Measurements from ENCODE around the gene ZNF783. TPM values are rescaled to one million over a fixed set of nuclear protein-coding genes. Genes with fewer than 3 reads are reported as not detected.
"Not testable (repeated sequence)": the region's sequence is repeated elsewhere in the genome, so short reads cannot be mapped to it uniquely, and the experiment has no call there.

The ZNF783 gene
- 9.1 TPM for polyA plus RNA-seq (2013, experiment 1 of 2; ENCODE audit: insufficient read length)
- 8.2 TPM for polyA plus RNA-seq (2013, experiment 2 of 2; ENCODE audit: insufficient read length)

DNA sequence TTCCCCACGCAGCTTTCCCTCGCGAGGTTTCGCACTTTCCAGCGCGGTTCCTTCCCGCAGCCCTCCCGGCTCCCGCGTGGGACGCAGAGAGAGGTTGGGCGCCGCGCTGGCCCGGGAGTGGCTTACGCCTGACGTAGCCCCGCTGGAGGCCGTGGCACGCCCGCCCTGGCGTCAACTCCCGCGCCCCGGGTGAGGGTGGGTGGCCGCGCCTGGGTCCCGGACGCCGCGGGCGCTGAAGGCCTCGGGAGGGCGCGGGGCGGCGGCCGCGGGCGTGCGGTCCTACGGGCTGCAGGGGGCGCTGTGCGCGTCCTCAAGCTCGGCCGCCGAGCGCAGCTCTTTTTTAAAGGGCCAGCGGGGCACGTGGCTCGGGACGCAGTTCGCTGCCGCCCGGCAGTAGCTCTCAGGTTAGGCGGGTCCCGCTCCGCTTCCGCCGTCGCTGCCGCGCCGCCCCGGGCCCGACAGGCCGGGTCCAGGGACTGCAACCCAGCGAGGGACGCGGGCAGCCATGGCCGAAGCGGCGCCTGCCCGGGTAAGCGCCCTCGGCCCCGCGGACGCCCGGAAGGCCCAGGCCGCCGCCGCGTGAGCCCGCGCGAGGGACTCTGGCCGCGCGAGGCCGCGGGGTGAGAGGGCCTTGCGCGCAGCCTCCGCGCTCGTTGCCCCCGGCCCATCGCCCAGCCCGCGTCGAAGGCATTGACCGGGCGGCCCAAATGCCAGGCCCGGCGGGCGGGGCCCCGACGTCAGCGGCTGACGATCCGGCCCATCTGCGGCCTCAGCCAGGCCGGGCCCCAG is at the start of gene ZNF783:
Gene ZNF783 (plus strand): TSS at position 368 of the 789 bp plus-strand sequence. CDS start 138 bp downstream, at position 506.
- peak; percentile 88 for DNase-seq

DNA sequence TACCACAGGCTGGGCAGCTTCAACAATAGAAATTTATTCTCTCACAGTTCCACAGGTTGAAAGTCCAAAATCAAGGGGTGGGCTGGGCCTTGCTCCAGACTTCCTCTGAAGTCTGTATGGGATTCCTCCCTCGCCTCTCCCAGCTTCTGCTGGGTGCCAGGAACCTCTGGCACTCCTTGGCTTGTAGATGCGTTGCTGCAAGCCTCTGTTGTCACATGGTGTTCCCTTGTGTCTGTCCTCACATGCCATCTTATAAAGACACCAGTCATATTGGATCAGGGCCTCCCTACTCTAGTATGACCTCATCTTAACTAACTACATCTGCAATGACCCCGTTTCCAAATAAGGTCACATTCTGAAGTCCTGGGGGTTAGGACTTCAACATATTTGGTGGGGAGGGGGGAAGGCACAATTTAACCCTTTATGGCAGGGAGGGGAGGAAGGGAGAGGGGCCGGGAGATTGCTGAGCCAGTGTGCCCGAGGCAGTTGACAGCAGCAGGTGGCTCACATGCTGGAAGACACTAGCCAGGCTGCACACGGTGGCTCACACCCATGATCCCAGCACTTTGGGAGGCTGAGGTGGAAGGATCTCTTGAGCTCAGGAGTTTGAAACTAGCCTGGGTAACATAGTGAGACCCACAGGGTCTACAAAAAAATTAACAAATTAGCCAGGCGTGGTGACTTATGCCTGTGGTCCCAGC is 47.8 kb upstream of the ZNF783 start:
- no peak for DNase-seq

DNA sequence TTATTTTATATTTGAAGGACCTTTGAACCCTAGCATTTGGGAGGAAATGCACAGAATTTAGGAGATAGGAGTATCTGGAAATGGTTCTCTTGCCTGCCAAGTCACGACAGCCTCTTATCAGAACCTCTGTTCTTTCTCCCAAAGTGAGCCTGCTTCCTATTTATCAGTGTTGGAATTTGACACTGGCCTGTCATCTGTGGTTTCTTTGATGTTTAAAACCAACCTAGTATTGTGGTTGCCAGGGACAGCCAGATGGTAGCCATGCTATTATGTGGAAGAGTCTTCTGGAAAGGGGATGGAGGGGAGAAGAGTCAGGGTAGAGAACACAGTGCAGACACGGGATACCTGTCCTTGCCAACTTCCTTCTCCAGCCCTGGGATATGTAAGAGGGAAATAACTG is 45.6 kb upstream of the ZNF783 start:
- DNase-seq: no peak

DNA sequence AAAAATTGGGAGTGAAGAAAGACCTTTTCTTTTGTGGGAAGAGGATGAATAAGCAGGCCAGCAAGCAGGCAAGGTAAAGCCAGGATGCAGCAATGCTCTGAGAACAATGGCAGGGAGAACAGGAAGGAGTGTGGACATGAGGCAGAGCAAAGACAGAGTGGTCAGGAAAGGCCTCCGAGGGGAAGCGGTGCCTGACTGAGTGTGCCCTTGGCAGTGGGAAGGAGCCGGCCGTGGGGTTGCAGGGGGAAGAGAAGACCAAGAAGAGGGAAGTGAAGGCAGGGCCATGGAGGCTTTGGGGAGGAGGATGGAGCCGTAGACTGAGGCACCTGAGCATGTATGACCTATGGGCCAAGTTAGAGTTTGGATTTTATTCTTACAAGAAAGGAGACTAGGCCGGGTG is 44.4 kb upstream of the ZNF783 start:
- DNase-seq: no peak

DNA sequence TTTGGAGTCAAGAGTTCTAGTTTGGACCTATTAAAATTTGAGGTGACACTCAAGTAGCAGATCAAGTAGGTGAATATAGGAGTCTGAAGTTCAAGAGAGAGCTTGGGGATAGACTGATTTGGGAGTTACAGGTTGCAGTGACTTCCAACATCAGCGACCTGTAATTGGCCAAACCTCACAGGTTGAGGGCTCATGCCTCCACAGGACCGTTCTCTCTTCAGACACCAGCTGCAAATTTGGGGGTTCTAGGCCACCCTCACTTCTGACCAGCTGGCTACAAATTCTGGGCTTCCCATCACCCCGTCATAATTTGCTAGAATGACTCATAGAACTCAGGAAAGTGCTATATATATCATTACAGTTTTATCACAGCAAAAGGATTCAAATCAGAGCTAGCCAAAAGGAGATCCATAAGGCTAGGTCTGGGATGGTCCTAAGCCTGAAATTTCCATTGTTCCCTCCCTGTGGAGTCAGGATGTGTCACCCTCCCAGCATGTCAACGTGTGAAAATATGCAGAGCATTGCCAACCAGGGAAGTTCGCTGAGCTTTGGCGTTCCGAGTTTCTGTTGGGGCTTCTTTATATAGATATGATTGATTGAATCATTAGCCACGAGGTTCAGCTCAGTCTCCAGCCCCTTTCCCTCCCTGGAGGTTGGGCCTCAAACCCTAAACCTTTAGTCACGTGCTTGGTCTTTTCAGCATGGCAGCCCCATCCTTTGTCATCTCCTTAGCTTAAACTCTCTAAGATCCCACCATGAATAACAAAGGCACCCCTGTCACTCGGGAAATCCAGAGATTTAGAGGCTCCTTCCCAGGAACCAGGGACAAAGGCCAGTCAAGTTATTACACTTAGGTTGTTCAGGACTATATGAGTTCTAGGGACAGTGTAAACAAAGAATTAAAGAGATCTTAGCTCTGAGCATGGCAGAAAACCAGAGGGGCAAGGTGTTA is 43.3 kb upstream of the ZNF783 start:
- peak; percentile 34 for DNase-seq

DNA sequence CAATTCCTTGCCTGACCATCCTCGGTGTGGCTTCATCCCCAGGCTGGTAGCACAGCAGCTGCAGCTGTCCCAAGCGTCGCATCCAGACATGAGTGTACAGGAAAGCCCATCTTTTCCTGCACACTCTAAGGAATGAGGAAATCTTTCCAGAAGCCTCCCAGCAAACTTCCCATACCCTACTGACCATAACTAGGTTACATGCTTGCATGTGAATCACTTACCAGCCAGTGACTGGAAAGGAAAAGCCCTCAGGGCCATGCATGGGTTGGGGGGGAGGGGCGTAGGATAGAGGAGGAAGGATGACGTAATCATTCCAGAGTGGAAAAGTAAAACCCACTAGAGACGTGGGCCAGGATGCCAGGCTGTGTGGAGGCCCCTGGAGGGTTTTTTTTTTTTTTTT is 41.5 kb upstream of the ZNF783 start:
- DNase-seq: peak; percentile 71

DNA sequence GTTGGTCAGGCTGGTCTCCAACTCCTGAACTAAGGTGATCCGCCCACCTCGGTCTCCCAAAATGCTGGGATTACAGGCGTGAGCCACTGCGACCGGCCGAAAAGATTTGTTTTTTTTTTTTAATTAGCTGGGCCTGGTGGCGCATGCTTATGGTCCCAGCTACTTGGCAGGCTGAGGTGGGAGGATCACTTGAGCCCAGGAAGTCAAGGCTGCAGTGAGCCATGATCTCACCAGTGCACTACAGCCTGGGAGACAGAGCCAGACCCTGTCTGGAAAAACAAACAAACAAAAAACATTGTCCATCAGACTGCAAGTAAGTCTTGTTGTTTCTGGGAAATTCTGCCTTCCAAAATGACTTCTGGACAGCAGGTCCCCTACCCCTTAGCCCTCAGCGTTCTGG is 38.8 kb upstream of the ZNF783 start:
- DNase-seq: no peak

DNA sequence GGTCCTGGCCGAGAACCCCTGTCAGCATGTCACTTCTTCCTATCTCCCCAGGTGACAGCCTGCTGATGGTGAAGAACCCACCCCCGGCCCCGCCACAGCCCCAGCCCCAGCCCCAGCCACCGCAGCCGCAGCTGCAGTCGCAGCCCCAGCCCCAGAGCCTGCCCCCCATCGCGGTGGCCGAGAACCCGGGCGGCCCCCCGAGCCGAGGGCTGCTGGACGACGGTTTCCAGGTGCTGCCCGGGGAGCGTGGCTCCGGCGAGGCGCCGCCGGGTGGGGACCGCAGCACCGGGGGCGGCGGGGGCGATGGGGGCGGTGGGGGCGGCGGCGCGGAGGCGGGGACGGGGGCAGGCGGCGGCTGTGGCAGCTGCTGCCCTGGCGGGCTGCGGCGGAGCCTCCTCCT is 38.2 kb upstream of the ZNF783 start:
- no peak for DNase-seq

DNA sequence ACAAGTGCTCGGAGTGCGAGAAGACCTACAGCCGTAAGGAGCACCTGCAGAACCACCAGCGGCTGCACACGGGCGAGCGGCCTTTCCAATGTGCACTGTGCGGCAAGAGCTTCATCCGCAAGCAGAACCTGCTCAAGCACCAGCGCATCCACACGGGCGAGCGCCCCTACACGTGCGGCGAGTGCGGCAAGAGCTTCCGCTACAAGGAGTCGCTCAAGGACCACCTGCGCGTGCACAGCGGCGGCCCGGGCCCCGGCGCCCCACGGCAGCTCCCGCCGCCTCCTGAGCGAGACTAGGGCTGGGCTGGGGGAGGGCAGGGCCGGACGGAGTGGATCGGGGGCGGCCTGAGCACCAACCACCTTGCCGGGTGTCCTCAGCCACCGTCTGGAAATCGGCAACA is 37.6 kb upstream of the ZNF783 start:
- DNase-seq: no peak

DNA sequence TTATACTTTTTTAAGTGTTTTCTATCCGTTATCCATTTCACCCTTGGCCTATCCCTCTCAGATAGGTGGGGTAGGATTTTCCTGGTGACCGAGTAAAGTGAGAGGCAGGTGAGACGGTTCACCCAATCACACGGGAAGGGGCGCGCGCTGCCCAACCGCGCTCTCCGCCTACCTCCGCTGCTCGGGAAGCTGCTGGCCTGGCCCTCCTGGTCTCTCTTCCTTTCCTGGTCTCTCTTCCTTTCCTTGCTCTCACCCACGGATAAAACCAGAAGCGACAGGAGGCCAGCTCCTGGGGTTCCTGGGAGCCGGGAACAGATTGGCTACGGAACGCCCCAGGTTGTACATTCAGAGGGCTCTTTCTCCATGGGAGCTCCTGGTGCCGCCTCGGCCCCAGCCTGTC is 36.9 kb upstream of the ZNF783 start:
- DNase-seq: no peak

DNA sequence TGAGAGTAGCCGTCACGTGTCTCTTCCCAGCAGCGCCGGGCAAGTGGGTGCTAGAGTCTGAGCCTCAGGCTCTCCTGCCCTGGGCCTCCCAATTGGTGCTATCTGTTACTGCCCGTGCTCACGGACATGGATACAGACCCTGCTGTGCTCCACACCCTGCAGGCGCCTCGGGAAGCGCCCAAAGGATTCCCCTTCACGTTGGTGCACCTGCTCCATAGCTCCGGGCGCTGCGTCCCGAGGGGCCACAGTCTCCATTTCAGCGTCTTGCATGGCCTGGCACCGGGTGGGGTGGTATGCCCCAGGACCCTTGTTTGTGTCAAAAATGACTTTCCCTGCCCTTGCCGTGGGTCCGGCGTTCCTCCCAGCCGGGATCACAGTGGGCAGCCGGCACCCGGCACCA is 36.3 kb upstream of the ZNF783 start:
- DNase-seq: no peak

DNA sequence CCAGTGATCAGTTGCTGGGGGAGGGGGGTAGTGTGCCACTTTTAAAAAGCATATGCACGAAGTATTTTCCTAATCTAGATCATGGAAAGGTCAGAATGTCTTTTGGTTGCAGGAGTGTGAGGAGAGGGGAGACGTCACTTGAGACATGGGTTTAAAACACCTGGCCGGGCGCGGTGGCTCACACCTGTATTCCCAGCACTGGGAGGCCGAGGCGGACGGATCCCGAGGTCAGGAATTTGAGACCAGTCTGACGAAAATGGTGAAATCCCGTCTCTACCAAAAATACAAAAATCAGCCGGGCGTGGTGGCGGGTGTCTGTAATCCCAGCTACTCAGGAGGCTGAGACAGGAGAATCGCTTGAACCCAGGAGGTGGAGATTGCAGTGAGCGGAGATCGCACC is 35.6 kb upstream of the ZNF783 start:
- DNase-seq: not testable (repeated sequence)

DNA sequence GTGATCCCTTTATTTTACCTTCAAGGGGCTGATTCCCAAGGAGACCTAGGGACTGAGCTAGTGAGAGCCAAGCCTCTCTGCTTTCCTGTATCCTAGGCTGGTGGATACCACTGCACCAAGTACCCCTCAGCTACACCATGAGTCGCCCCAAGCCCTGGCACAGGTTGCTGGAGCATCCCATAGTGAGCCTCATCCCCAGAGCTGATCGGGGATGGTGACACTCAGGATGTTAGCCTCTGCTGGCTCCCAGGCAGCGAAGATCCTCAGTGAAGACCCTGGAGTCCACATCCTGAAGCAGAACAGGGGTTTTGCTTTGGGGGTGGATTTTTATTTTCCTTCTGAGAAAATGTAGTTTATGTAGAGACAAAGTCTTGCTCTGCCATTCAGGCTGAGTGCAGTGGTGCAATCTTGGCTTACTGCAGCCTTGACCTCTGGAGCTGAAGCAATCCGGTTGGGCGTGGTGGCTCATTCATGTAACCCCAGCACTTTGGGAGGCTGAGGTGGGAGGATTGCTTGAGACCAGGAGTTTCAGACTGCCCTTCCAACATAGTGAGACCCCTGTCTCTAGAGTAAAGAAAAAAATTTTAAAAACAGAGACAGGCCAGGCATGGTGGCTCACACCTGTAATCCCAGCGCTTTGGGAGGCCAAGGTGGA is 35.0 kb upstream of the ZNF783 start:
- no peak for DNase-seq

DNA sequence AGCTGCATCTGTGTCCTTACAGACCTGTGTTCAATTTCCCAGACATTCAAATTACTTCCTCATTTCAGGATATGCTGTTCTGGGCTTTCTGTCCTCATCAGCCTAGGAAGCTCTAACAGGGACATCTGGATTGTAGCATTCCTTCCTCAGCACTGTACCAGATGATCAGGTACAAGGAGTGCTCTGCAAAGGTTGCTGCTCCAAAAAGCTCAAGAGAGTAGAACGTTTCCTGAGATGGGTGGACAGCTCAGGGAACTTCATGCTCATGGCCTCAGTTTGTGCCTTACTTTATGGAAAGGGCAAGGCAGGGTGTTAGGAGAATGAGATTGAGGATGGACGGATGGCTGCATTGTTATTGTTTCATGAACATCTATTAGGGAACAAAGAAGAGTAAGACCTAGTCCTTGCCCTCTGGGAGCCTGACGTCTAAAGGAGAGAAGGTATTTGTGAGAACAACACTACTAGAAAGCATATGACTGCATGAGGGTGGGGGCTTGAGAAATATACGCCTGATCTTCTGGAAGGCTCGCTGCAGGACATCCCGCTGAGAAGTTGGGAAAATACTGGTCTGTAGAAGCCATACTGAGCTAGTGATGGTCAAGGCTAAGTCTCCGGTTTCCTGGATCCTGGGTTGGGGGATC is 33.0 kb upstream of the ZNF783 start:
- no peak for DNase-seq

DNA sequence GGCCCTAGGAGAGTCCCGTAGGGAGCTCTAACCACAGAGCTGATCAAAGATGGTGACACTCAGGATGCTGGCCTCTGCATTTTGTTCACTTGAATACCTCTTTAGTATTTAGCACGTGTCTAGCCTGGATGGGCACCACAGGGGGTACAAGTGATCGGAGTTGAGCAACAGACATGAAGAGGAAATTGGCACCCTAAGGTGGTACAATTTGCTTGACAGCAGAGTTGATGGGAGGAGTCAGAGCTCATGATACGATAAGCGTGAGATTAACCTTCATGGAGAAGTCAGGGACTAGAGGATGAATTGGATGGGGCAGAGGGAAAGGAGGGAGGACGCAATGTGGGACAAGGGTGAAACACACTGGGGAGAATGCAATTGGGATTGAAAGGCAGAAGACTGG is 32.5 kb upstream of the ZNF783 start:
- no peak for DNase-seq

DNA sequence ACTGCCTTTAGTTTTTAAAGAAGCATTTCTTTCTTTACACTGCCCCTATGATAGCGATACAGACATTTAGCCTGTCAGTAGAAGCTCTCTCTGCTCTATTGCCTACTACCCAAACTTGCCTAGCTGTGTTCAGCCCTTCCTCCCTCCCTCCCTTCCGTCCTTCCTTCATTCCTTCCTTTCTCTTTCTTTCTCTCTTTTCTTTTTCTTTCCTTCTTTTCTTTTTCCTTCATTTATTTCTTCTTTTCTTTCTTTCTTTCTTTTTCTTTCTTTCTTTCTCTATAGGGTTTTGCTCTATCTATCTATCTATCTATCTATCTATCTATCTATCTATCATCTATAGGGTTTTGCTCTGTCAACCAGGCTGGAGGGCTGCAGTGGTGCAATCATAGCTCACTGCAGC is 29.6 kb upstream of the ZNF783 start:
- no peak for DNase-seq

DNA sequence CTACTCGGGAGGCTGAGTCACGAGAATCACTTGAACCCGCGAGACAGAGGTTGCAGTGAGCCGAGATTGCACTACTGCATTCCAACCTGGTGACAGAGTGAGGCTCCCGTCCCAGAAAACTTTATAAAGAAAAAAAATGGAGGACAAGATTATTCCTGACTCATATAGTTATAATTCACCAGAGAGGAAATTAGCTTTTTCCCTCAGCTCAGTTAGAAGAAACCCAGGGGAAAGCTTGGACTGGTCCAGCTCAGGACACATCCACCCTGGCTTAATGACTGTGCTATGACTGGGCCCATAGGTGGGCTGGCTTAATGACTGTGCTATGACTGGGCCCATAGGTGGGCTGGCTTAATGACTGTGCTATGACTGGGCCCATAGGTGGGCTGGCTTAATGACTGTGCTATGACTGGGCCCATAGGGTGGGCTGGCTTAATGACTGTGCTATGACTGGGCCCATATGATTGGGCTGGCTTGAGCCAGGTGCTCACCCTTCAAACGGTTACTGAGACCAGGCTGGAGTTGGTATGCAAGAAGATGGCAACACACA is 28.3 kb upstream of the ZNF783 start:
- DNase-seq: peak; percentile 93

DNA sequence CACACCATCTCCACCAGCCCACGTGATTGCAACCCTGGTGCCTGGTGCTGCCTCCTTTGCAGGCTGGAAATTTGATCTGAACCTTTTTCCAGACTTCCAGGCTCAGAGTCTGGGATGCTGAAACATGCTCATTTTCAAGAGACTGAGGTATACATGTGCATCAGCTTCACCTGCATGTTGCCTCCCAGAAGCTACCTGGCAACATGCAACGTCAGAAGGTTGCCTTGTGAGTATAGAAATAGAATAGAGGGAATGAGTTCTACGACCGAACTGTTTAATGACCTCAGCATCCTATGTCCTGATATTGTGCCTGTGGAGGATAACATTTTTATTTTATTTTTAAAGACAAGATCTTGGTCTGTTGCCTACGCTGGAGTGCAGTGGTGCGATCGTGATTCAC is 24.5 kb upstream of the ZNF783 start:
- DNase-seq: no peak

DNA sequence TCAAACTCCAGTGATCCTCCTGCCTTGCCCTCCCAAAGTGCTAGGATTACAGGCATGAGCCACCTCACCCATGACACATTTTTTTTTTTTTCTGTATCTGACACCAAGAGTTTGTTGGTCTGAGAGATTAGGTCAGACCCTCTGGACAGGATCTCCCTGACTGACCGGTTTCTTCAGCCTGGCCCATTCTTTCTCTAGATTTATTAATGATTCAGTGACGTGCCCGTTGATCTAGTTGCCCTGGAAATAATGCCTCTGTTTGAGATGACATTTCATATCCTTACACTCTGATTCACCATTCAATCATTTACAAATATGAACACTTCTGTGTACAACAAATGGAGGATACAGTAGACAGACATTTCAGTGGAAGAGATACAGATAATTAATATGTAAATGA is 23.9 kb upstream of the ZNF783 start:
- no peak for DNase-seq

DNA sequence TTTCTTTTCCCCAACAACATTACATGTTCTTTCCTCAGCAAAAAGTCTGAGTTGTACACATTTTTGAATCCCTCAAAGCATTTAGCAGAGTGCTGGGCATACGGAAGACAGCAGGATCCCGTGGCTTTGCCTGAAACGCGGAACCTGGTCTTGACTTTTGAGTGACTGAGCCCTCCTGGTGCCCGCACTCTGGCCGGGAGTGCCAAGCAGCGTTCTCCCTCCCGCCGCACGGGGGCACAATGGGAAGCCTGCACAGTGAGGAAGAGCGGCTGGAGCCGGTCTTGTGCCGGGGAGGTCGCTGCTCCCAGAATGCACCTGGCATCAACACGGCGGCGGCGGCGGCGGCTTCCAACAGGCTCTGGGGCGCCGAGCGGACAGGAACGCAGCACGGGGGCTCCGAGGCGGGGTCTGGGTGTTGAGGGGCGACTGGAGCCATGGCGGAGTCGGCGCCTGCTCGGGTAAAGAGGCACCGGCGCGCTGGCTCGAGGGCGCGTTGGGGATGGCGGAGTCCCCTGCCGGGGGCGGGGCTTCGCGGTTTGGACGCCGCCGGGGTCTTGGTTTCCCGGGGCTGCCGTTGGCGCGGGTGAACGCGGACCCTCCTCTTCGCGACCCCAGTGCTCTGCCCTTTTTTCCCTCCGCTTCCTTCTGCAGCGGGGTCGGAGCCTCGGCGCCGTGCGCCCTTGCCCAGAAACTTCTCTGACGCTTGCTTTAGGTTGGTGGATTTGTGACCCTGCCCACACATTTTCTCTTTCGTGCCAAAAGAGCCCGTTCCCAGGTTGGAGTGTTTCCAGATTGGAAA is 22.5 kb upstream of the ZNF783 start, which contains the start of gene ZNF212:
Gene ZNF212 (plus strand): TSS at position 307 of the 799 bp plus-strand sequence. CDS start 128 bp downstream, at position 435.
- peak; percentile 88 for DNase-seq
